ENCODE data around the gene CEACAM4. TPM values are rescaled to one million over a fixed set of nuclear protein-coding genes. Genes with fewer than 3 reads are reported as not detected.
A peak's percentile ranks its signal among the peaks of the same experiment; 100 is the strongest.

CEACAM4 gene
- total RNA-seq, 1 donor from 2014 or later, result not detected

- Mint-ChIP-seq H3K9me3 (no peaks in the 10 kb centered on the region), H3K4me1 (no peaks in the 10 kb centered on the region), H3K27ac (no peak overlapping the region), H3K36me3 (no peaks in the 10 kb centered on the region), H3K27me3 (ENCODE audit: insufficient read depth, low read depth) (peaks cover 4% of the 10 kb centered on the region), H3K4me3 (no peak overlapping the region)
- TF ChIP-seq CTCF (IDR thresholded peaks at IDR 0.05) (peak; percentile 72), EZH2phosphoT487 (IDR thresholded peaks at IDR 0.05) (no peak)
- Histone ChIP-seq H4K20me1 (ENCODE audit: low read depth) (no peaks in the 10 kb centered on the region), H3K27ac (no peak overlapping the region), H3K9me3 (ENCODE audit: low read depth) (peaks cover 10% of the 10 kb centered on the region), H3K36me3 (no peaks in the 10 kb centered on the region), H3K4me2 (no peak overlapping the region), H3K27me3 (no peaks in the 10 kb centered on the region), H2AFZ (replicated peaks) (no peak overlapping the region), H3K4me3 (no peak overlapping the region), H3F3A (ENCODE audit: low read depth) (no peaks in the 10 kb centered on the region), H3K4me1 (no peaks in the 10 kb centered on the region), H3K9ac (no peak overlapping the region), H3K79me2 (ENCODE audit: low read depth) (no peaks in the 10 kb centered on the region)
- peak; percentile 45 for DNase-seq (ENCODE audit: low spot score)
These were observed 15.1 kb upstream of the CEACAM4 start for GRCh38 chr19:41641879-41642485.

GRCh38 chr19:41638641-41639081 lies 11.8 kb upstream of the CEACAM4 start:
- Histone ChIP-seq H3K27me3 (no peaks in the 10 kb centered on the region), H3K4me3 (no peak overlapping the region), H3K9me3 (ENCODE audit: low read depth) (peaks cover 10% of the 10 kb centered on the region), H3K9ac (no peak overlapping the region), H3K36me3 (no peaks in the 10 kb centered on the region), H3K27ac (no peak overlapping the region), H2AFZ (replicated peaks) (no peak overlapping the region), H3F3A (ENCODE audit: low read depth) (no peaks in the 10 kb centered on the region), H3K4me1 (no peaks in the 10 kb centered on the region), H3K79me2 (ENCODE audit: low read depth) (no peaks in the 10 kb centered on the region), H4K20me1 (ENCODE audit: low read depth) (no peaks in the 10 kb centered on the region), H3K4me2 (no peak overlapping the region)
- no peaks in the 10 kb centered on the region for H3K36me3 Mint-ChIP-seq
- no peaks in the 10 kb centered on the region for H3K4me1 Mint-ChIP-seq
- TF ChIP-seq EZH2 (IDR thresholded peaks at IDR 0.05) (no peak), CTCF (IDR thresholded peaks at IDR 0.05) (no peak), EZH2phosphoT487 (IDR thresholded peaks at IDR 0.05) (no peak)
- no peak for DNase-seq (ENCODE audit: low spot score)
- H3K4me3 Mint-ChIP-seq, result no peak overlapping the region
- H3K27me3 Mint-ChIP-seq (ENCODE audit: insufficient read depth, low read depth), result peaks cover 4% of the 10 kb centered on the region
- no peaks in the 10 kb centered on the region for H3K9me3 Mint-ChIP-seq
- H3K27ac Mint-ChIP-seq, result no peak overlapping the region

- H3K4me2 ChIP-seq, result no peak overlapping the region
- TF ChIP-seq CTCF (IDR thresholded peaks at IDR 0.05) (no peak), EZH2 (IDR thresholded peaks at IDR 0.05) (no peak), EZH2phosphoT487 (IDR thresholded peaks at IDR 0.05) (no peak)
- no peaks in the 10 kb centered on the region for H3K79me2 ChIP-seq (ENCODE audit: low read depth)
- peaks cover 4% of the 10 kb centered on the region for H3K27me3 Mint-ChIP-seq (ENCODE audit: insufficient read depth, low read depth)
- H3K36me3 Mint-ChIP-seq, result no peaks in the 10 kb centered on the region
- H2AFZ ChIP-seq (replicated peaks), result no peak overlapping the region
- H3F3A ChIP-seq (ENCODE audit: low read depth), result no peaks in the 10 kb centered on the region
- H3K27ac ChIP-seq, result no peak overlapping the region
- no peaks in the 10 kb centered on the region for H4K20me1 ChIP-seq (ENCODE audit: low read depth)
- no peak overlapping the region for H3K4me3 Mint-ChIP-seq
- H3K27me3 ChIP-seq, result no peaks in the 10 kb centered on the region
- no peaks in the 10 kb centered on the region for H3K36me3 ChIP-seq
- H3K9ac ChIP-seq, result no peak overlapping the region
- peaks cover 14% of the 10 kb centered on the region for H3K9me3 ChIP-seq (ENCODE audit: low read depth)
- no peaks in the 10 kb centered on the region for H3K4me1 Mint-ChIP-seq
- no peak overlapping the region for H3K4me3 ChIP-seq
- H3K4me1 ChIP-seq, result no peaks in the 10 kb centered on the region
- no peak for DNase-seq (ENCODE audit: low spot score)
- no peak overlapping the region for H3K27ac Mint-ChIP-seq
- no peaks in the 10 kb centered on the region for H3K9me3 Mint-ChIP-seq
These were observed 10.6 kb upstream of the CEACAM4 start for GRCh38 chr19:41637484-41637883.

All from neural progenitor cell (in vitro differentiated cells).